HG02588 (cell line): Measurements from ENCODE around the gene FLT4.

ENCODE experiments used
- ATAC-seq: cut with Tn5 transposase; IDR thresholded peaks from one replicate; pipeline ENCODE4 v1.9.1; 2021; ENCODE audit warnings: mild to moderate bottlenecking, moderate library complexity; ENCODE audit not compliant: unreplicated experiment

FLT4 gene

DNA sequence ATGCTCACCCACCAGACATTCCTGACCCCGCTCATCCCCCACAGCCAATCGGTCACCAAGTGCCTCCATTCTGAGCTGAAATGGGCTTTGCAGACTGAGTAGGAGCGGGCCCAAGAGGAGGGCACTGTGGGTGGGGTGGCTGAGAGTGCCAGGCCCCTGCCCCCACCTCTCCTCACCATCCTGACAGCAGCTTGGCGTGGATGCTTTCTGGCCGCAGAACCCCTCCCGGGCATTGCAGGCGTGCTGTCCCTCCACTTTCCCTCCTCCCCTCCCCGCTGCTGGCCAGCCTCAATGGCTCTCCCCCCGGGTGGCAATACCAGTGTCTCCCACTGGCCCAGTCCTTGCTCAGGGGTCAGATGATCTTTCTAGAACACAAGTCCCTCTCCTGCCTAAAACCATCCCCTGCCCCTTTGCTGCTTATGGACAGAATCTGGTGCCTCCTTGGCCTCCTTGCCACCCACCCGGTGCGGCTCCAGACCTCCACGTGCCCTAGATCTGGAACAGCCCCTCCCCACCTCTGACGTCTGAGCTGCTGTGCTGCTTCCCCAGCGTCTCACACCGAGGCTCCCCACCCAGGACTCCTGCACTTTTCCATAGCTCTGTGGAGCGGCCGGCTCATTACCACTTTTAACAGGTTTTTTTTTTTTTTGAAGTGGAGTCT lies 6.1 kb downstream of the FLT4 start:
- no peak for ATAC-seq

DNA sequence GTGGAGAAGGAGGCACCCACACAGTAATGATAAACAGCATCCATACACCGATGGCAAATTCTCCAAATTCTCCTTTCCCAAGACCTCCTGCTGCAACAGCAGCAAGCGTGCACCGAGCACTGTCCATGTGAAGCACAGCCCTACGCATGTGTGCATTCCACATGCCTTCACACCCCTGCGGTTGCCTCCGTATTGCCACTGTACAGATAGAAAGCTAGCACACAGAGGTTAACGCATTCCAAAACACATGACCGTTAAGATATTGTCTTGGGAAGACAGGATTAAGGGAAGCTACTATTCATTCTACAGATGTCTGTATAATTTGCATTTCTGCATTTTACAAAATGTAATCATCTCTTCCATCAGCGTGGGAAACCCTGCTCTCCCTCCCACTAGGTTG lies 6.6 kb downstream of the FLT4 start:
- no peak for ATAC-seq

DNA sequence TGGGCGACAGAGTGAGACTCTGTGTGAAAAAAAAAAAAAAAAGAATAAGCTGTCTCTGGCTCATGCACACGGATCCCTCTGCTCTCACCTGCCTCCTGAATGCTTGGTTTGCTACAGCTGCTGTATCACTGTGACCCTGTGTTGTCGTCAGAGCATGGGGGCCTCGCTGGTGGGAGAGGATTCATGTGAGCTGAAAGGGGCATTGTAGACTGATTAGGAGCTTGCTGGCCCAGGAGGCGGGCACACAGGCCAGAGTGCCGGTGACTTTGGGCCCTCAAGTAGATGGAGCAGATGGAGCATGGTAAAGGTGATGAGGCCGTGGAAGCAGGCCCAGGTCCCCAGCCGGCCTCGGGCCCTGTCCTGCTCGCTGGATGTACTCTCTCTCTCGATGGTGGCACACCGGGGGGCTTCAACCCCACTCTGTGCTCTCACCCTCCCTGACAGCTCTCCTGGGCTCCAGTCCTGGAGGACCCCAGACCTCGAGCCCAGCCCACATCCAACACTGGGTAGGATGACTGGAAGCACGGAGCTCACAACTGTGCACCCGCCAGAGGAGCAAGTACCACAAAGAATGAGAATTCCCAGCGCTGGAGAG lies 7.1 kb downstream of the FLT4 start:
- ATAC-seq, result no peak

DNA sequence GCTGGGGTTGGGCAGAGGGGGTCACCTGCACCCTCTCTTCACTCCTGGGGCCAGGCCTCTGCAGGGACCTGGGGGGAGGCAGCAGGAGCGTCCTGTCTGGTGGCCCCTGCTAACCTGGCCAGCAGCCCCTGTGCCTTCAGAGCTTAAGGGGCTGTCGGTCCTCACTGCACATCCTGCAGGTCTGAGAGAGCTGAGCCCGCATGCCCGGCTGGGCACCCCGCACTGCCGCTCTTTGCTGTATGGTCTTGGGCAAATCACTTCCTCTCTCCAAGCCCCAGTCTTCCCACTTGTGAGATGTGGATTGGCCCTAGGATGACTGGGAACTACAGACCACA lies 7.9 kb downstream of the FLT4 start:
- ATAC-seq, result no peak

DNA sequence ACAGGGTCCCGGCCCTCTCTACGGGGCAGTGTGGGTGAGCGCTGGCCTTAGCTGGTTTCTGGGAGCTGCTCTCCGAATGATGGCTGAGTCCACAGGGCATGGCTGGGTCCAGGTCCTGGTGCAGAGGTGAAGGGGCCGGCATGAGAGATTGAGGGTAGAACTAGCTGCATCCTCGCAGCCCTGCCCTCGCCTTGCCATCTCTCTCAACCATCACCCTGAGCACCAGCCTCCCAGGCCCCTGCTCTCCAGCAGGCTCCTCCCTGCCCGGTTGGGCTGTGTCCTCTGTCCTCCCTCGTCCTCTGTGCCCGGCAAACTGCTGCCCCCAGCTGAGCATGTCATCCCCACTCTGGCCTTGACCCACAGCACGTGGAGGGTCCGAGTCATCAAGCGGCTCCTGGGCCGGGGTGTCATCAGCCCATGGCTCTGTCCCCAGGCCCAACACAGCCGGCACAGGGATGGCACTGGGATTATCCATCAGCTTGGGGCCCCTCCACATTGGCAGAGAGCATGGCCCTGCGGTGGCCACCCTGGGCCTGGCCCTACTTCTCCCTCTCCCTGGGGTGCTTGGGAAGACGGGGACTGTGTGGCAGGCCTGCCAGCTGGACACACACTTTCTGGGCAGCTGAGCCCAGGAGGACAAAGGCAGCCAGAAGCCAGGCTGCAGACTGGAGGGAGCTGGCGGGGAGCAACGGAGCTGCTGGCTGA lies 8.4 kb downstream of the FLT4 start:
- no peak for ATAC-seq

DNA sequence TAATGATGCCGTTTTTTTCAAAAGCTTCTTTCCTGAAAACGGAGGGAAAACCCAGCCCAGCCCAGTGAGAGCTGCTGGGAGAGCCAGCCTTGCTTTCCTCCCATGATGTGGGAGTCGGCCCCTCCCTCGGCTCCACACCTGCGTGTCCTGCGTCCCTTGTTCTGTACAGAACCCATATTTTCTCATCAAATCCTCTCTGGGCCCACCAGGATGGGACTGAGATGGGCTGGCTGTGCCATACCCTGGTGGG lies 8.9 kb downstream of the FLT4 start:
- ATAC-seq, result no peak

DNA sequence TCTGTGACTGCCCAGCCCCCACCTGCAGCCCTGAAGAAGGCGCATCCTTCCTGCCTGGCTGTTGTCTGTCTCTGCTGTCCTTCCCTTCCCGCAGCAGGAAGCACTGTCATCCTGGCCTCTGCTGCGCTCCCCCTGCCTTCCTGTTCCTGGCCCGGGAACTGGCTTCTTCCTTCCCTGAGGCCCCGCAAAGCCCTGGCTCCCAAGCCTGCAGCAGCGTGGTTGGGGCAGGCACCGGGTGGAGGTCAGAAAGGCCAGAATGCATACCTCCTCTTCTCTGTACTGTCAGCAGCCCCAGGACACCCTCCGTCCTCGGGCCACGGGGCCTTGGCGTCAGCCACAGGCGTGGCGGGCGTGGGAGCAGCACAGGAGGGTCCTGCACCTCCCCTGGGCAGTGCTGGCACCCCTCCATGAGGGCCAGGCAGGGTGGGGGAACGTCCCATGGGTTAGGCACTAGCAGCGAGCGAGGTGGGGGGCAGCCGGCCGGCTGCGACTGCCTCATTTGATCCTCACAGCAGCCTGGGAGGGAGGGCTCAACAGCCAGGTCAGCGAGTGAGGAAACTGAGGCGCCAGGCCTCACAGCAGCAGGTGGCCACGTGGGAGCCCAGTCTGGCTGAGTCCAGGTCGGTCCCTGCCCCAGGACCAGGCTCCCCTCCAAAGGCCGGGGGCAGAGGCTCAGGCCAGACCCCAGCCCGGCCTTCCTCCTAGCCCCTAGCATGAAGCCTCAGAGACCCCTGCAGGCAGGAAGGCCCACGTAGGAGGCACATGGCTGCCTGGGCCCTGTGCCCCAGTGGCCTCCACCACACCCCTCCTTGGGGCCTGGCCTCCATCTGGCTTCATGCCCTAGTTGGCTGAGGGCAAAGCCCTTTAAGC lies 9.4 kb downstream of the FLT4 start:
- no peak for ATAC-seq

DNA sequence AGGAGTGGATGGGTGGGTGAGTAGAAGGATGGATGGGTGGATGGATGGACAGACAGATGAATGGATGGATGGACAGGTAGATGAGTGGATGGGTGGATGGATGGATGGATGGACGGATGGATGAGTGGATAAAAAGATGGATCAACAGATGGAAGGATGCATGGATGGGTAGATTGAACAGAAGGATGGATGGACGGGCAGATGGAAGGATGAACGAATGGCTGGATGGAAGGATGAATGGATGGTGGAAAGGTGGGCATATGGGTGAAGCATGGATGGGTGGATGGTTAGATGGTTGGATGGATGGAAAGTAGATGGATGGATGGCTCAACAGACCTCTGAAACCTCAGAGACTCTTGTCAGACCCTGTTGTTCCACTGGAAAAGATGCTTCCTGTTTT lies 10.1 kb downstream of the FLT4 start:
- no peak for ATAC-seq

DNA sequence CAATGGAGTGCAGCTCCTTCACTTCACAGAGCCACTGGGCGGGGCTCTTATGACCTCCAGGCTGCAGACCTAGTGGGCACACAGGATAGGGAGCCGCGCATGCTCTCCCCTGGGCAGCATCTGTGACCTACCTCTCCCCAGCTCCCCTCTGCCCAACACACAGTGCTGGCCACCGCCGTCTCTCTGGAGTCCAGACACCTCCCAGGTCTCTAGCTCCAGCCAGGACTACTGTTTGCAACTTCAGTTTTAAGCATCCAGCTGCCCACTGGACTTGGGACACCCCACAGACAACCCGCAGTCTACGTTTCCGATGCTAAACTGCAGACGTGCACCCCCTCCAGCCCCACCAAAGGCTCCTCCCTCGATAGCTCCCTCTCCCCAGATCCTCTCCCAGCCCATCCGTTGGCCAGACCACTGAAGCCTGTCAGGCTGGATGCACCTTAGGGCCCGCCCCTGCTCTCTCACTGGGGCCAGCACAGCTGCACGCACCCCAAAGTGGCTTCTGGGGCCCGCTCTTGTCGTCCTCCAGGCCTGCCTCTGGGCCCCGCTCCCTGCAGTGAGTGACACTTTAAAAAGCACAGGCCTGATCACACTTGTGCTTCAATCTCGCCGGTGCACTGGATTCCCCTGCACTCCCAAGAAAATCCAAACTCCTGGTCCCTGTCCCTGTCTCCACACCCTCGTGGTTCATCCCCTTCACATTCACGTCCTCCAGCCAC lies 11.3 kb downstream of the FLT4 start:
- ATAC-seq, result no peak

DNA sequence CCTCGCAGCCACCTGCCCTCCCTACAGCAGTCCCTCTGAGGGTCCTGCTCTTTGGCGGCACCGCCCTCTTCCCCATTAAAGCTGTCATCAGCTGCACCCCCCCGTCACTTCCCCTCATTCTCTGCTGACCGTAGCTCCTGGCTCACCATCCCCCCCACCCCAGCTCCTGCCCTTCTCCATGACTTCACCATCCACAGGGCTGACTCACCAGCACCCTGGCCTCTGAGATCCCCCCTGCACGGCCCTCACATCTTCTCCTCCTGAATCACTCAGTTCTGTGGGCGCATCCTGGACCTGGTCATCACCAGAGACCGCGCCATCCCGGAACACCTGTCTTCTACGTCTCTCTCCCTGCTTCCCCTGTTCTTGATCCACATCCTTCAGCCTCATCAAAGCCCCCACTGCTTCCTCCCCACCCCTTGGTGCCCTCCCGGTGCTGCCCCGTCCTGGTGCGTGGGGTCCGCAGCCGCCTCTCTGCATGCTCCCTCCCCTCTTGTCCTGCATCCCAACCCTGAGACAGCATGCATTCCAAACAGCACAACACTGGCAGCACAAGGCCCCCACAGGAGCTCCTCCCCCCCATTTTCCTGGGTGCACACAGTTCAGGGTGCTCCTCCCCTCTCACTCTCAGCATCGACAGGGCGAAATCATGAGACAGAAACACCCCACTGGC lies 12.9 kb downstream of the FLT4 start:
- no peak for ATAC-seq

DNA sequence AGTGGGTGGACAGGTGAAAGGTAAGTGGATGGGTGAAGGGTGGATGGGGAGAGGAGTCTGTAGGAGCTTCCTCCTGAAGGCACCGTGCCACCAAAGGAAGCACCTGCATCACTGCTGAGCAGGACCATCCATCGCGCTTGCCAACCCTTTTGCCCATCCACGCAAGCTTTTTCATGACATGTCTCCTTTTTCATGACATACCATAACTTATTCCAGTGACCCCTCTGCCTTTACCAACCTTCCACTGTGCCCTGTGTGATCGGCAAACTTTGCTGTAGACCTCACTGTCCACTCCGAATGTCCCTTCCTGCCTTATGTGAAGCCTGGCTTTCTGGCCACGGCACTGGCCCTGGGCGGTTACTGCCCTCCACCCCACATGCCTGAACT lies 13.4 kb downstream of the FLT4 start:
- ATAC-seq, result no peak

DNA sequence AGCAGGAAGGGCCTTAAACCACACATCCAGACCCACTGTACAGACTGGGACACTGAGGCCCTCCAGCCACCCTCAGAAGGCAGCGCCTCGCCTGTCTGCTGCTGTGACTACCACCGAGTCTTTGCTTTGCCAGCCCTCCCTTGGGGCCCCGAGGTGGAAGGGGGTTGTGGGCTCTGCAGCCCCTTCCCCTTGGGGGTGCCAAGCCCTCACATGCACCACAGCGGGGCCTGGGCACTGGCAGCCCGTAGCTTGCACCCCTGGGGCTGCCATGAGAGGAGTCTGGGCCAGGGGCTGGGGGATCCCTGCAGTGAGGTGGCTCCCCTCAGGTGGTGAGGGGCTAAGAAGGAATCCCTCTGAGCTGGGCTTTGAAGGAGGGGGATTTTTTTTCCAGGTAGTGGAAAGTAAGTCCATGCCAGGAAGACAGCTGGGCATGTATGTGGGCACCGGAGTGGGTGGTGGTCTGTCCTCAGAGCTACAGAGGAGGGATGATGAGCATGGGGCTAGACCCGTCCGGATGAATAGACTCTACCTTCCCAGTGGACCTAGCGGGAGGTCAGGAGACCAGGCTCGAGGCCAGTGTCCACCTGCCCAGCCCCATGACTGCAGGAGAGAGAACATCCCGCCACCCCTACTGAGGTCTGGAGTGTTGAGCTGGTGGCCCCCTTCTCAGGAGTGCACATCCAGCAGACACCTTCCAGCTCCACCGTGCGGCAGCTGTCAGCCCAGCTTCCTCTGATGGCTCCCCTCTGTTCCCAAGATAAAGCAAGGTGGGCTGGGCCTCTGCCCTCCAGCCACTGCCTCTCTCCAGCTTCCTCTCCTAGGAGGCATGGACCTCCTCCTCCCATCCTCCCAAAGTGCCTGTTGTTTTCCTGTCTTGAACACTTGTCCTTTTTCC lies 15.9 kb downstream of the FLT4 start:
- no peak for ATAC-seq

DNA sequence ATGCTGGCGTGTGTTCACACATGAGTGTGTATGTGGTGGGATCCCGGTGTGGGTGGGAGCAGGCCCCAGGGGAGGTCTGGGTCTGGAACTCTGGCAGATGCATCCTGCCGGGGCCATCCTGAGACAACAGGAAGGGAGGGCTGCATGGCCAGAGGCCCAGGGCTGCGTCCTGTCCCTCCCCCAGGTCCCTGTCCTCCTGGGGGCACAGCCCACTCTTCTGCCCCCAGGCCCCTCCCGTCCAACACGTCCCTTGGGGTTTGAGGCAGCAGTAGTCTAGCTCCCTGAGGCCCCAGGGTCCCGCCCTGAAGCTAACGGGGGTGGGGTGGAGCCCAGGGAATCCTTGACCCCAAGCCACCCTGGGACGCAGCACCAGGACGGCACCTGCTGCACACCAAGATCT lies 16.6 kb downstream of the FLT4 start:
- ATAC-seq, result no peak

DNA sequence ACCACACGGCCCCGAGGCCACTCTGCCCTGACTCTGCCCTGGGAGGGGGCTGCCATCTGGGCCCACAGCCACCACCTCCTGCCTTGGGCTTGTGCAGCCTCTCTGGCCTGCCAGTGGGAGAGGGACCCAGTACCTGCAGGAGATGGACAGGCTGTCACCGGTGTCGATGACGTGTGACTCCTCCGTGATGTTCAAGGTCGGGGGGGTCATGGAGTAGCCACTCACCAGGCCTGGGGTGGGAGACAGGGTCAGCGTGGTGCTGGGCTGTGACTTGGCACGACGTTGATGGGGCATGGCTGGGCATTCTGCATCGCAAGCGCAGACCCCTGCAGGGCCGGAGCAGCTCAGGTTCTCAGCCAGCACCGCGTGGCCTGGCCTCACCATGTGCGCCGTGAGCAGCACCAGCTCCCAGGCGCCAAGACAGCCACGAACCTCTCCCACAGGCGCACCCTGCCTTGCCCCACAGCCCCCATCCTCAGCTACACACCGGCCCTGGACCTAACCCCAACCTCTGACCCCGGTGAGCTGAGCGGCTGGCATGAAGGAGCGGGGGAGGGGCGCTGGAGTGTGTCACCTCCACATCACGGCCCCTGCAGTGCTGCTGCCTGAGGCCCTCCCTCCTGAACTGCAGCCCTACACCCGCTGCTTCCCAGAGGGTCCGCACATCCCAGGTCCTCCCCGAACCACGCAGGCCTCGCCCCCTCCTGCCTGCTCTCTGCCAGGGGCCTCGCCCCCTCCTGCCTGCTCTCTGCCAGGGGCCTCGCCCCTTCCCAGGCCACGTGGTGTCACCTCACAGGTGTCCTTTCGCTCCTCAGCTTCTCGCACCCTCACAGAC lies 17.6 kb downstream of the FLT4 start:
- no peak for ATAC-seq

DNA sequence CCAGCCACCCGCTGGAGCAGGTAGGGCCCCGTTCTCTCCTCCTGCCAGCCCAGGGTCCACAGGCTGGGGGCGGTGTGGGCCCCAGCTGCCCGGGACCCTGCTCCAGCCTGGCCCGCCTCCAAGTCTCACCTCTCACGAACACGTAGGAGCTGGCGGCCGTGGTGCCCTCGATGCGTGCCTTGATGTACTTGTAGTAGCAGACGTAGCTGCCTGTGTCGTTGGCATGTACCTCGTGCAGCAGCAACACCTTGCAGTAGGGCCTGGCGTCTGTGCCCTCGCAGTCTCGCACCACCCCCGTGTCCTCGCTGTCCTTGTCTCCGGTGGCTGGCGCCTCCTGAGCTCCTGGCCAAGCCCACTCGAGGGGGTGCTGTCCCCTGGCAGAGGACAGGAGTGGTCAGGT lies 19.0 kb downstream of the FLT4 start:
- ATAC-seq, result no peak

DNA sequence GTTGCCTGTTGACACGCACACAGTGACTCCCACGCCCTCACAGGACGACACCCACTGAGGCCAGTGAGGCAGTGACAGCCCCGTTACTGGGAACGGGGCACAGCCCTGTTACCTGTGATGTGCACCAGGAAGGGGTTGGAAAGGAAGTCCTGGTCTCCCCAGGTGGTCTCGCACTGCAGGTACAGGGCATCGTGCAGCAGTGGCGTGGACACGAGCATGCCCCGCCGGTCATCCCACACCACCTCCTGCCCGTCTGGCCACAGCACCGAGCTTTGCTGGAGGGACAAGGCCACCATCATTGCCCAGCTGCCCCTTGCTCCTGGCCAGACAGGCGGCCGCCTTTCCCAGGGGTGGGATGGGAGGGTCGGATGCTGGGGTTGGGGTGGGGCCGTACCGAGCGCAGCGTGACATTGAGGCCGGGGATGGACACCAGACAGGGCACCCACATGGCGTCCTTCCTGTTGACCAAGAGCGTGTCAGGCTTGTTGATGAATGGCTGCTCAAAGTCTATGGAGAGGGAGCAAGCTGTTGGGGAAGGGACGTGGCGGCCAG lies 19.5 kb downstream of the FLT4 start:
- ATAC-seq, result no peak

DNA sequence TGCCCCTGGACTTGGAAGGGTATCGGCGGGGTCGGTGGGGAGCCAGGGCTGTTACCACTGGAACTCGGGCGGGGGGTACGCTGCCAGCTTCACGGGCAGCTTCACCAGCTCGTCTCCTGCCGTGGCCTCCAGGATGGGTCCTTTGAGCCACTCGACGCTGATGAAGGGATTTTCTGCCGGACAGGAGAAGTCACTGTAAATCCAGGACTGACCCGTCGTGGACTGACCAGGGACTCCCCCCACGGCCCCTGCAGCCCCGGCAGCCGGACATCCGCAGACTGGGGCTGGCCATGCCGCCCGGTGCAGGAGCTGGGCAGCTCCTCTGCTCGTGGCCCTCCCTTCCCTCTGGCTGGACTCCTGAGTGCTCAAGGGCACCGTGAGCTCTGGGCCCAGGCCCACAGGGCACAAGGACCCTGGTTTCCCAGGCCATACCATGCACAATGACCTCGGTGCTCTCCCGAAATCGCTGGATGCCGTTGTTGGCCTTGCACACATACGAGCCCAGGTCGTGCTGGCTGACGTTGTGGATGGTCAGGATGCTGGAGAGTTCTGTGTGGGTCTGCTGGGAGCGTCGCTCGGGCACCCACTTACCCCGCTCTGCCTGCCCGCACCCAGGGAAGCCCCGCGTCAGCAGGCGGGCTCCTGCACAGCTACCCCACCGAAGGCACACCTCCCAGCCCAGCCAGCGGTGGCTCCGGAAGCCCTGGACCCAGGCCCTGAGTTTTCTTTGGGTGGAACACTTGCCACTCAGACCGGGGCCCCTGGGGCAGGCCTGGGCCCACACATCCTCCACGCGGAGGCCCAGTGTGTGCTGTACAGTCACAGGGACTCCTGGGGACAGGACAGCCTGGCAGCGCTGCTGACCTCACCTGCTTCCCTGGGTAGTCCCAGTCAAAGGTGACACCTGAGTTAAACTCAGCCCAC lies 20.3 kb downstream of the FLT4 start:
- no peak for ATAC-seq

DNA sequence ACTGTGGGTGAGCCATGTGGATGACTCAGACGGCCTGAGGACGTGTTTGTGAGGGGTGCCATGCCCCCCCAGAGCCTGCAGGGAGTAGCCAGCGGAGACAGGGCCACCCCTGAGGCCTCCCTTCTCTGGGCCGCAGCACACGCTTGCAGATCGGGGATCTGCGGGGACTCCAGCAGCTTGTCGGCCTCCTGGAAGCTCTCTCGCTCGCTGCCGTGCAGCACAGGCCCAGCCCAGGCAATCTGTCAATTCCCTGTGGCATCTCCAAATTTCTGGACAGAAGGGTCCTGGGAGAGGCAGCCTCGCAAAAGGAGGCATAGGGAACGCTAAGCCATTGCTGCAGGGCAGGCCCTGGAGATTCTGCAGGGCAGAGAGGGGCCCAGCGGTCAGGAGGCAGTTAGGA lies 21.2 kb downstream of the FLT4 start:
- no peak for ATAC-seq
